SK-N-SH treated with all-trans-retinoic acid at 6 μM for 48 hours (cell line): Measurements from ENCODE around the gene SRSF4.

Experiments
- ATAC-seq: fragments of 200-7000 bp; cut with Tn5 transposase; 3 replicates; pipeline ENCODE4 v1.9.1; 2020; ENCODE audit warnings: mild to moderate bottlenecking, moderate library complexity
- ARNTL ChIP-seq: fragments of 450-650 bp; formaldehyde crosslinking; IDR thresholded peaks from 2 replicates; pipeline ENCODE4 v1.5.0; 2020; ENCODE audit warnings: low read depth, mild to moderate bottlenecking, moderate library complexity, borderline replicate concordance
- BACH2 ChIP-seq: fragments of 250-450 bp; sonication (Bioruptor Pico); IDR thresholded peaks from 2 replicates; pipeline ENCODE4 v1.9.0; 2021; ENCODE audit warnings: mild to moderate bottlenecking, borderline replicate concordance
- CREB5 ChIP-seq: fragments of 250-450 bp; sonication (Bioruptor Pico); IDR thresholded peaks from 2 replicates; pipeline ENCODE4 v1.5.1; 2020; ENCODE audit warnings: low read depth, mild to moderate bottlenecking, moderate library complexity
- CSDC2 ChIP-seq: fragments of 250-450 bp; sonication (Bioruptor Pico); IDR thresholded peaks from 2 replicates; pipeline ENCODE4 v1.5.0; 2020; ENCODE audit warnings: mild to moderate bottlenecking, moderate library complexity
- CSRNP3 ChIP-seq: fragments of 250-450 bp; sonication (Bioruptor Pico); IDR thresholded peaks from 2 replicates; pipeline ENCODE4 v1.5.1; 2021; ENCODE audit warnings: mild to moderate bottlenecking, moderate library complexity
- ESRRG ChIP-seq: fragments of 250-450 bp; sonication (Bioruptor Pico); IDR thresholded peaks from 2 replicates; pipeline ENCODE4 v1.6.1; 2021; ENCODE audit warnings: mild to moderate bottlenecking
- GLIS3 ChIP-seq: fragments of 250-450 bp; sonication (Bioruptor Pico); IDR thresholded peaks from 2 replicates; pipeline ENCODE4 v1.5.0; 2020; ENCODE audit warnings: mild to moderate bottlenecking, moderate library complexity
- ISL1 ChIP-seq: fragments of 250-450 bp; sonication (Bioruptor Pico); IDR thresholded peaks from 2 replicates; pipeline ENCODE4 v2.1.2; 2022; ENCODE audit warnings: mild to moderate bottlenecking, moderate library complexity
- OSR1 ChIP-seq: fragments of 250-450 bp; sonication (Bioruptor Pico); IDR thresholded peaks from 2 replicates; pipeline ENCODE4 v1.8.0; 2022; ENCODE audit warnings: moderate library complexity, mild to moderate bottlenecking, inconsistent platforms
- PPARA ChIP-seq: fragments of 250-450 bp; sonication (Bioruptor Pico); IDR thresholded peaks from 2 replicates; pipeline ENCODE4 v1.5.0; 2020; ENCODE audit warnings: mild to moderate bottlenecking, borderline replicate concordance
- RARB ChIP-seq: fragments of 250-450 bp; sonication (Bioruptor Pico); IDR thresholded peaks from 2 replicates; pipeline ENCODE4 v1.8.0; 2021; ENCODE audit warnings: mild to moderate bottlenecking, moderate library complexity
- SNAI2 ChIP-seq: fragments of 250-450 bp; sonication (Bioruptor Pico); IDR thresholded peaks from 2 replicates; pipeline ENCODE4 v1.5.0; 2020; ENCODE audit warnings: mild to moderate bottlenecking, moderate library complexity
- TCF4 ChIP-seq: fragments of 250-450 bp; sonication (Bioruptor Pico); IDR thresholded peaks from 2 replicates; pipeline ENCODE4 v1.8.0; 2021; ENCODE audit warnings: mild to moderate bottlenecking, moderate library complexity, borderline replicate concordance
- TOX ChIP-seq: fragments of 250-450 bp; sonication (Bioruptor Pico); IDR thresholded peaks from 2 replicates; pipeline ENCODE4 v1.8.0; 2021; ENCODE audit warnings: mild to moderate bottlenecking, moderate library complexity, borderline replicate concordance
- ZC3H10 ChIP-seq: fragments of 250-450 bp; sonication (Bioruptor Pico); IDR thresholded peaks from 2 replicates; pipeline ENCODE4 v1.5.1; 2021; ENCODE audit warnings: mild to moderate bottlenecking, moderate library complexity
- ZFP3 ChIP-seq: fragments of 250-450 bp; sonication (Bioruptor Pico); IDR thresholded peaks from 2 replicates; pipeline ENCODE4 v1.5.0; 2020; ENCODE audit warnings: mild to moderate bottlenecking, moderate library complexity
- ZFP30 ChIP-seq: fragments of 450-650 bp; formaldehyde crosslinking; IDR thresholded peaks from 2 replicates; pipeline ENCODE4 v1.5.0; 2022; ENCODE audit warnings: mild to moderate bottlenecking, moderate library complexity
- ZNF565 ChIP-seq: fragments of 450-650 bp; formaldehyde crosslinking; conservative IDR thresholded peaks from 2 replicates; pipeline ENCODE4 v1.5.0; 2020; ENCODE audit warnings: low read depth, mild to moderate bottlenecking, moderate library complexity
- ZNF70 ChIP-seq: fragments of 450-650 bp; formaldehyde crosslinking; IDR thresholded peaks from 2 replicates; pipeline ENCODE4 v1.5.0; 2020; ENCODE audit warnings: mild to moderate bottlenecking, moderate library complexity
- ZNF8 ChIP-seq: fragments of 450-650 bp; formaldehyde crosslinking; IDR thresholded peaks from 2 replicates; pipeline ENCODE4 v1.5.0; 2020; ENCODE audit warnings: mild to moderate bottlenecking, moderate library complexity
- TF ChIP-seq, protein P1 (sequence below): fragments of 250-450 bp; sonication (Bioruptor Pico); IDR thresholded peaks from 2 replicates; pipeline ENCODE4 v1.8.0; 2021; ENCODE audit warnings: low read depth, mild to moderate bottlenecking, moderate library complexity, borderline replicate concordance
- TF ChIP-seq, protein P2 (sequence below): fragments of 250-450 bp; sonication (Bioruptor Pico); IDR thresholded peaks from 2 replicates; pipeline ENCODE4 v1.8.0; 2020; ENCODE audit warnings: mild to moderate bottlenecking, moderate library complexity, borderline replicate concordance

SRSF4 gene

GRCh38 chr1:29123887-29124365, 57.8 kb downstream of the SRSF4 start, which contains the start of gene TMEM200B:
TMEM200B (minus strand) TSS chr1:29123903; CDS start chr1:29121828, 2,075 bp downstream.
- TF ChIP-seq ZNF70 (CRISPR knock-in tag) = no peak
- no peak for TF ChIP-seq ZNF565
- no peak for TF ChIP-seq BACH2
- TF ChIP-seq ZNF8 = no peak
- TF ChIP-seq, protein P1, sequence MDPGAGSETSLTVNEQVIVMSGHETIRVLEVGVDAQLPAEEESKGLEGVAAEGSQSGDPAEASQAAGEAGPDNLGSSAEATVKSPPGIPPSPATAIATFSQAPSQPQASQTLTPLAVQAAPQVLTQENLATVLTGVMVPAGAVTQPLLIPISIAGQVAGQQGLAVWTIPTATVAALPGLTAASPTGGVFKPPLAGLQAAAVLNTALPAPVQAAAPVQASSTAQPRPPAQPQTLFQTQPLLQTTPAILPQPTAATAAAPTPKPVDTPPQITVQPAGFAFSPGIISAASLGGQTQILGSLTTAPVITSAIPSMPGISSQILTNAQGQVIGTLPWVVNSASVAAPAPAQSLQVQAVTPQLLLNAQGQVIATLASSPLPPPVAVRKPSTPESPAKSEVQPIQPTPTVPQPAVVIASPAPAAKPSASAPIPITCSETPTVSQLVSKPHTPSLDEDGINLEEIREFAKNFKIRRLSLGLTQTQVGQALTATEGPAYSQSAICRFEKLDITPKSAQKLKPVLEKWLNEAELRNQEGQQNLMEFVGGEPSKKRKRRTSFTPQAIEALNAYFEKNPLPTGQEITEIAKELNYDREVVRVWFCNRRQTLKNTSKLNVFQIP (CRISPR knock-in tag) = no peak
- TF ChIP-seq OSR1 (CRISPR knock-in tag) = no peak
- TF ChIP-seq ESRRG = no peak
- TF ChIP-seq ZC3H10 (CRISPR knock-in tag) = no peak
- TF ChIP-seq SNAI2 (CRISPR knock-in tag) = no peak
- TF ChIP-seq, protein P2, sequence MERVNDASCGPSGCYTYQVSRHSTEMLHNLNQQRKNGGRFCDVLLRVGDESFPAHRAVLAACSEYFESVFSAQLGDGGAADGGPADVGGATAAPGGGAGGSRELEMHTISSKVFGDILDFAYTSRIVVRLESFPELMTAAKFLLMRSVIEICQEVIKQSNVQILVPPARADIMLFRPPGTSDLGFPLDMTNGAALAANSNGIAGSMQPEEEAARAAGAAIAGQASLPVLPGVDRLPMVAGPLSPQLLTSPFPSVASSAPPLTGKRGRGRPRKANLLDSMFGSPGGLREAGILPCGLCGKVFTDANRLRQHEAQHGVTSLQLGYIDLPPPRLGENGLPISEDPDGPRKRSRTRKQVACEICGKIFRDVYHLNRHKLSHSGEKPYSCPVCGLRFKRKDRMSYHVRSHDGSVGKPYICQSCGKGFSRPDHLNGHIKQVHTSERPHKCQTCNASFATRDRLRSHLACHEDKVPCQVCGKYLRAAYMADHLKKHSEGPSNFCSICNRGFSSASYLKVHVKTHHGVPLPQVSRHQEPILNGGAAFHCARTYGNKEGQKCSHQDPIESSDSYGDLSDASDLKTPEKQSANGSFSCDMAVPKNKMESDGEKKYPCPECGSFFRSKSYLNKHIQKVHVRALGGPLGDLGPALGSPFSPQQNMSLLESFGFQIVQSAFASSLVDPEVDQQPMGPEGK (CRISPR knock-in tag) = no peak
- no peak for TF ChIP-seq ARNTL (CRISPR knock-in tag)
- TF ChIP-seq TCF4 (CRISPR knock-in tag) = no peak
- TF ChIP-seq PPARA (CRISPR knock-in tag) = no peak
- no peak for TF ChIP-seq TOX
- no peak for TF ChIP-seq ZFP30 (CRISPR knock-in tag)
- no peak for TF ChIP-seq ZFP3
- TF ChIP-seq RARB = no peak
- TF ChIP-seq CSRNP3 = no peak
- no peak for TF ChIP-seq CREB5 (CRISPR knock-in tag)
- ATAC-seq = peak; percentile 18

- TF ChIP-seq CREB5 (CRISPR knock-in tag) = no peak
- no peak for TF ChIP-seq ZC3H10 (CRISPR knock-in tag)
- no peak for TF ChIP-seq ZNF70 (CRISPR knock-in tag)
- no peak for TF ChIP-seq ESRRG
- TF ChIP-seq CSRNP3 = no peak
- TF ChIP-seq ZNF565 = no peak
- TF ChIP-seq, all 23 proteins: peak for 0
- ATAC-seq = no peak
These were observed 58.4 kb downstream of the SRSF4 start for GRCh38 chr1:29123053-29123886.

- ATAC-seq = peak; percentile 1; the same call in 2 of the 3 replicates
- TF ChIP-seq SNAI2 (CRISPR knock-in tag) (no peak), OSR1 (CRISPR knock-in tag) (no peak), GLIS3 (CRISPR knock-in tag) (no peak), TCF4 (CRISPR knock-in tag) (no peak), TOX (no peak), ESRRG (no peak), PPARA (CRISPR knock-in tag) (no peak), RARB (no peak), CSRNP3 (no peak), ZFP30 (CRISPR knock-in tag) (no peak), CREB5 (CRISPR knock-in tag) (no peak), ARNTL (CRISPR knock-in tag) (no peak), BACH2 (no peak), ISL1 (CRISPR knock-in tag) (no peak), ZC3H10 (CRISPR knock-in tag) (no peak), ZFP3 (no peak), ZNF70 (CRISPR knock-in tag) (no peak), ZNF565 (no peak), CSDC2 (no peak)
These were observed 59.0 kb downstream of the SRSF4 start for GRCh38 chr1:29122682-29123052.
